ENCODE results near the gene B4GAT1. TPM values are rescaled to one million over a fixed set of nuclear protein-coding genes. Genes with fewer than 3 reads are reported as not detected.
"Not testable (repeated sequence)": the region's sequence is repeated elsewhere in the genome, so short reads cannot be mapped to it uniquely, and the experiment has no call there.

B4GAT1 gene
- total and polyA plus RNA-seq, 7 donors = 4.2 to 43.5 (median 41.4) TPM

DNA sequence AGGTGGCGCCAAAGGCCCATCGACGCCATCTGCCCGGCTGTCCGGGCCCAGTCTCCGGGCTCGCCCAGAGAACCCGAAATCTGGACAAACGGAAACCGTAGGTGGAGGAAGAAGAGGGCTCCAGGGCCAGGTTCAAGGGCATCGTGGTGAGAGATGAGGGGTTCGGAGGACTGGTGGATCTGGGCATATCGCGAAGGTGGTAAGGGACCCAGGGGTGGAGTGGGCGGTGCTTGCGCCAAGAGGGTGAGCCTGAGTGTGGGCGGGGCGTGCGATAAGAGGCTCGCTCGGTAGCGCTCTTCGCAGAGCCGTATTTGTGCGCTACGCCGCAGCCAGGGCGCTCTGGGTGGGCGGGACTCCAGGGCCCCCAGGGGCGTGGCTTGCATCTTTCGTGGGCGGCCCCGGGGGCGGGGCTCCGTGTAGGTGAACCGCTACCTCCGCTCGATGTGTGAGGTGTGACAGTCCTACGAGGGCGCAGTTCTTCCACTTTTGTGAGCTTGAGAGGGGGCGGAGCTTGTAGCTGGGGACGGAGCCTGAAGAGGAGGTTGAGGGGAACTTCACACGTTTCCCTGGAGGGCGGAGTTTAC, 35.4 kb downstream of the B4GAT1 start:
- TF ChIP-seq, protein P1, sequence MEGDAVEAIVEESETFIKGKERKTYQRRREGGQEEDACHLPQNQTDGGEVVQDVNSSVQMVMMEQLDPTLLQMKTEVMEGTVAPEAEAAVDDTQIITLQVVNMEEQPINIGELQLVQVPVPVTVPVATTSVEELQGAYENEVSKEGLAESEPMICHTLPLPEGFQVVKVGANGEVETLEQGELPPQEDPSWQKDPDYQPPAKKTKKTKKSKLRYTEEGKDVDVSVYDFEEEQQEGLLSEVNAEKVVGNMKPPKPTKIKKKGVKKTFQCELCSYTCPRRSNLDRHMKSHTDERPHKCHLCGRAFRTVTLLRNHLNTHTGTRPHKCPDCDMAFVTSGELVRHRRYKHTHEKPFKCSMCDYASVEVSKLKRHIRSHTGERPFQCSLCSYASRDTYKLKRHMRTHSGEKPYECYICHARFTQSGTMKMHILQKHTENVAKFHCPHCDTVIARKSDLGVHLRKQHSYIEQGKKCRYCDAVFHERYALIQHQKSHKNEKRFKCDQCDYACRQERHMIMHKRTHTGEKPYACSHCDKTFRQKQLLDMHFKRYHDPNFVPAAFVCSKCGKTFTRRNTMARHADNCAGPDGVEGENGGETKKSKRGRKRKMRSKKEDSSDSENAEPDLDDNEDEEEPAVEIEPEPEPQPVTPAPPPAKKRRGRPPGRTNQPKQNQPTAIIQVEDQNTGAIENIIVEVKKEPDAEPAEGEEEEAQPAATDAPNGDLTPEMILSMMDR (IDR thresholded peaks at IDR 0.05) = peak; percentile 8 to 98 (median 61)
- TF ChIP-seq POLR2AphosphoS5 (IDR thresholded peaks at IDR 0.05) (peak; percentile 32 to 84 (median 44)), EP300 (IDR thresholded peaks at IDR 0.05) (no peak), POLR2A (IDR thresholded peaks at IDR 0.05) (no peak)
- WGBS, 2 donors = 0% methylated on average over 44 of the region's 44 CpGs
- Histone ChIP-seq H3K4me3 (peak overlapping the region; percentile 47 to 58 (median 52)), H3K27ac (peak overlapping the region; percentile 86 to 94 (median 90)), H3K27me3 (no peaks in the 10 kb centered on the region), H3K36me3 (no peaks in the 10 kb centered on the region), H3K4me1 (peaks cover 0 to 47% (median 42%) of the 10 kb centered on the region in 4 donors), H3K9me3 (no peaks in the 10 kb centered on the region)
- intact Hi-C loops (cut with DNase I) = loop anchor here (1.0 kb wide), 3 partner anchors 16 to 74 kb away; partner anchors contain the start of gene BRMS1
- DNase-seq = peak; percentile 96

DNA sequence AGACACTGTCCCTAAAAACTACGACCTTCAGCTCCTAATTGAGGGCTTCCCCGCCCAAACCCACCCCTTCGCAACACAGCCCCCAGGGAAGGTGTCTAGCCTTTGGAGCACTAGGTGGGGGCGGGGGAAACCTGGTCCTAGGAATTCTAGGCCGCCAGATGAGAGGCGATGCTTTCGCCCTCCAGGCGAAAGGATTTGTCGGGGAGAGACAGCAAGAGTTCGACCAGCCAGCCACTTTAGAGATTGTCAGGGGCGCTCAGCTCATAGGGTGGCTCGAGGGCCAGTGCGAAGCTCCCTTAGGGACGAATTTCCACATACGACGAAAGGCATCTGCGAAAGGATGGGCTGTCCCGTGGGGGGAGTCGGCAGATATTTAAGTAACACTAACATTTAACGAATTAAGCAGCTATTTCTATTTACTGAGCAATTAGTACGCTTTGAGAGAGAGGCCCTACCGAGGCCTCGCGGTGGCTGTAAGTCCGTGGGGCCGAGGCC, 35.9 kb downstream of the B4GAT1 start:
- H3K4me3 ChIP-seq = peak overlapping the region; percentile 47 to 58 (median 52)
- no peaks in the 10 kb centered on the region for H3K9me3 ChIP-seq
- peak overlapping the region; percentile 86 to 94 (median 90) for H3K27ac ChIP-seq
- TF ChIP-seq POLR2A (IDR thresholded peaks at IDR 0.05) = no peak
- TF ChIP-seq, protein P1 (IDR thresholded peaks at IDR 0.05) = peak in 2 of 4 experiments; percentile 86 to 96
- intact Hi-C loops (cut with DNase I) = no loop called here
- no peak for DNase-seq
- no peaks in the 10 kb centered on the region for H3K27me3 ChIP-seq
- no peaks in the 10 kb centered on the region for H3K36me3 ChIP-seq
- 33 to 36% methylated on average over 26 of the region's 26 CpGs for WGBS, 2 donors
- peaks cover 0 to 42% (median 37%) of the 10 kb centered on the region in 4 donors for H3K4me1 ChIP-seq

DNA sequence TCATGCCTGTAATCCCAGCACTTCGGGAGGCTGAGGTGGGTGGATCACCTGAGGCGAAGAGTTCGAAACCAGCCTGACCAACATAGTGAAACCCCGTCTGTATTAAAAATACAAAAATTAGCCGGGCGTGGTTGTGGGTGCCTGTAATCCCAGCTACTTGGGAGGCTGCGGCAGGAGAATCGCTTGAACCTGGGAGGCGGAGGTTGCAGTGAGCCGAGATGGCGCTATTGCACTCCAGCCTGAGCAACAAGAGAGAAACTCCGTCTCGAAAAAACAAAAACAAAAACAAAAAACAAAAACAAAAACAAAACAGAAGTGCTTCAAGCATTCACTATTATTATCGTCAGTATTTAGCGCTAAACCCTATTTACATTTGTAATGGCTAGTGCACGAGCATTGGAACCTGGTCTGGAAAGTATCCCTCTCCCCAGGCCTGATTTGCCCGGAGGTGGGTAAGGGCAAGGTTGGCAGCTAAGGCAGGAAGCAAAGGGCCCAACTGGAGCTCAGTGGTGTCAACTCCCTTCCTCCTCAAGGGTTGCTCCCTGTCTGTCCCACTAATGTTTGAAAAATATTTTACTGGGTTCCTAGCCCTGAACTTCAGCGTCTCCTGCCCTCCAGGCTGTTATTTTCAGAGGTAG, 36.5 kb downstream of the B4GAT1 start:
- H3K36me3 ChIP-seq; H3K9me3 ChIP-seq; intact Hi-C loops (cut with DNase I); H3K27me3 ChIP-seq; DNase-seq; H3K4me3 ChIP-seq: not testable (repeated sequence)
- Histone ChIP-seq H3K27ac (peak overlapping the region in 2 of 4 donors; percentile 86 to 90), H3K4me1 (peaks cover 0 to 36% (median 31%) of the 10 kb centered on the region in 4 donors)
- WGBS, 2 donors = 86 to 91% methylated on average over 18 of the region's 18 CpGs

DNA sequence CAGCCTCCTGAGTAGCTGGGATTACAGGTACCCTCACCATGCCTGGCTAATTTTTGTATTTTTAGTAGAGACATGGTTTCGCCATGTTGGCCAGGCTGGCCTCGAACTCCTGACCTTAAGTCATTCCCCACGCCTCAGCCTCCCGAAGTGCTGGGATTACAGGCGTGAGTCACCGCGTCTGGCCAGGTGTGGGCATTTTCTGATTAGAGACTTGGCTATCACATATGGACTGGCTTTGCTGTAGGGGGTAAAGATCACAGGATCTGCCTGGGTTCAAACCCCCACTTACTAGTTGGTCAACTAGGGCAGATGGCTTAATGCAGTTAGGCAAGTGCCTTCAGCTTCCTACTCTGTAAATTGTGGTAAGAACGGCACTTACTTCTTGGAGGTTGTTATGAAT, 37.1 kb downstream of the B4GAT1 start:
- Histone ChIP-seq H3K27ac (no peak overlapping the region), H3K4me1 (peaks cover 0 to 30% (median 25%) of the 10 kb centered on the region in 4 donors), H3K36me3 (no peaks in the 10 kb centered on the region), H3K27me3 (no peaks in the 10 kb centered on the region), H3K9me3 (no peaks in the 10 kb centered on the region), H3K4me3 (no peak overlapping the region)
- 61 to 89% methylated on average over 8 of the region's 8 CpGs for WGBS, 2 donors
- TF ChIP-seq POLR2A (IDR thresholded peaks at IDR 0.05) = no peak
- TF ChIP-seq, protein P1 (IDR thresholded peaks at IDR 0.05) = no peak
- no peak for TF ChIP-seq POLR2AphosphoS5 (IDR thresholded peaks at IDR 0.05)
- TF ChIP-seq EP300 (IDR thresholded peaks at IDR 0.05) = no peak
- intact Hi-C loops (cut with DNase I) = no loop called here
- DNase-seq = no peak

DNA sequence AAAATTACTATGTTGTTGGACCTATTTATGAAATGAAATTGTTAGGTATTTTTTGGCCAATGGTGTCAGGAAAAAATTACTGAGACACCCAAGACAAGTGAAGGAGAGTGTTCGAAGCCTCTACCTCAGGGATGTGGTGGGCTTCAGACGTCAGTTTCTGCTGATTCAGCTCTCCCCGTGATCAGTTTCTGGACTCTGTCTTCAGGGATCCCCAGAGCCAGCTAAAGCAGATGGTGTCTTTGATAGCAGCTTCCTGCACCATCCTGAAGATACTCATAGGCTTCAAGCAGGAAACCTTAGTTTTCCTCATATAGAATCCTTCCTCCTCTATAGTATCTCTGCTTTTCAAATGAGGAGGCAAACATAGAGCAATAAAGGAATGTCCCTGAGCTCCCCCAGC, 38.0 kb downstream of the B4GAT1 start:
- DNase-seq = no peak
- Histone ChIP-seq H3K36me3 (no peaks in the 10 kb centered on the region), H3K27ac (no peak overlapping the region), H3K9me3 (no peaks in the 10 kb centered on the region), H3K27me3 (no peaks in the 10 kb centered on the region), H3K4me1 (peaks cover 0 to 21% (median 16%) of the 10 kb centered on the region in 4 donors), H3K4me3 (no peak overlapping the region)
- intact Hi-C loops (cut with DNase I) = no loop called here
- TF ChIP-seq EP300 (IDR thresholded peaks at IDR 0.05) = no peak
- TF ChIP-seq, protein P1 (IDR thresholded peaks at IDR 0.05) = no peak
- no peak for TF ChIP-seq POLR2AphosphoS5 (IDR thresholded peaks at IDR 0.05)
- no peak for TF ChIP-seq POLR2A (IDR thresholded peaks at IDR 0.05)
- WGBS, 2 donors = 67 to 77% methylated on average over 3 of the region's 3 CpGs
